DND-41 (cell line): ENCODE data around the gene MEI1.

Experiments used
- ATAC-seq: fragments of 200-7000 bp; cut with Tn5 transposase; 3 replicates; pipeline ENCODE4 v1.9.1; 2021; ENCODE audit warnings: low read depth; ENCODE audit not compliant: insufficient read depth
- DNase-seq: peaks from one replicate; pipeline ENCODE4 v3.0.0-alpha.2; 2020
- H2AFZ ChIP-seq: 2 replicates; pipeline ENCODE4 v1.6.0; 2012; ENCODE audit warnings: low read depth, low read length
- H3K27ac ChIP-seq: 2 replicates; pipeline ENCODE4 v1.5.1; 2012; ENCODE audit warnings: low read length, inconsistent platforms
- H3K27me3 ChIP-seq: fragments of 200-600 bp; sonication (generic); 2 replicates; pipeline ENCODE4 v1.6.0; 2012; ENCODE audit warnings: low read length, mild to moderate bottlenecking, inconsistent platforms; ENCODE audit not compliant: insufficient read depth, poor library complexity
- H3K36me3 ChIP-seq: 2 replicates; pipeline ENCODE4 v1.5.1; 2012; ENCODE audit warnings: low read length, inconsistent platforms; ENCODE audit not compliant: insufficient read depth
- H3K4me1 ChIP-seq: 2 replicates; pipeline ENCODE4 v1.5.1; 2012; ENCODE audit warnings: mild to moderate bottlenecking, low read length; ENCODE audit not compliant: insufficient read depth
- H3K4me2 ChIP-seq: 2 replicates; pipeline ENCODE4 v1.6.0; 2012; ENCODE audit warnings: mild to moderate bottlenecking, moderate library complexity, low read length, inconsistent platforms; ENCODE audit not compliant: insufficient read depth
- H3K4me3 ChIP-seq, 2 experiments: fragments of 200-600 bp in 1 of 2; shearing (Covaris generic) in 1 of 2; 2 replicates each; pipeline ENCODE4 v1.5.1; 2012 to 2016; ENCODE audit warnings: inconsistent platforms in 2 of 2, low read length in 2 of 2, mild to moderate bottlenecking in 2 of 2, low read depth in 1 of 2, moderate library complexity in 1 of 2
- H3K79me2 ChIP-seq: 2 replicates; pipeline ENCODE4 v1.6.0; 2012; ENCODE audit warnings: low read length, inconsistent platforms; ENCODE audit not compliant: insufficient read depth
- H3K9ac ChIP-seq: 2 replicates; pipeline ENCODE4 v1.6.0; 2012; ENCODE audit warnings: low read depth, mild to moderate bottlenecking, inconsistent platforms, low read length, moderate library complexity
- H3K9me3 ChIP-seq: 2 replicates; pipeline ENCODE4 v1.5.1; 2012; ENCODE audit warnings: low read length, moderate library complexity, mild to moderate bottlenecking, inconsistent platforms; ENCODE audit not compliant: insufficient read depth, severe bottlenecking
- H4K20me1 ChIP-seq: 2 replicates; pipeline ENCODE4 v1.6.0; 2012; ENCODE audit warnings: low read length; ENCODE audit not compliant: insufficient read depth
- CTCF ChIP-seq: IDR thresholded peaks from 2 replicates; pipeline ENCODE4 v1.5.1; 2012; ENCODE audit warnings: borderline replicate concordance, low read length, moderate library complexity, mild to moderate bottlenecking; ENCODE audit not compliant: poor library complexity, severe bottlenecking; ENCODE audit errors: extremely low read depth
- EZH2 ChIP-seq: IDR thresholded peaks from 3 replicates; pipeline ENCODE4 v1.6.1; 2012; ENCODE audit warnings: borderline replicate concordance, low read depth, mild to moderate bottlenecking, moderate library complexity, low read length, inconsistent platforms; ENCODE audit not compliant: severe bottlenecking

Gene MEI1

GRCh38 chr22:41777749-41778425, 78.6 kb downstream of the MEI1 start:
- ATAC-seq: no peak
- Histone ChIP-seq H3K9ac (no peak overlapping the region), H3K4me1 (0 out of 2 replicates have a peak, but pooled peaks cover 7% of the 10 kb centered on the region)

GRCh38 chr22:41779929-41780505, 80.7 kb downstream of the MEI1 start:
- Histone ChIP-seq H3K27me3 (no peaks in the 10 kb centered on the region), H2AFZ (no peak overlapping the region), H3K27ac (no peak overlapping the region), H3K4me2 (no peak overlapping the region), H3K36me3 (no peaks in the 10 kb centered on the region), H3K9me3 (no peaks in the 10 kb centered on the region), H3K79me2 (no peaks in the 10 kb centered on the region), H3K4me1 (0 out of 2 replicates have a peak, but pooled peaks cover 7% of the 10 kb centered on the region), H3K4me3 (no peak overlapping the region), H3K9ac (no peak overlapping the region), H4K20me1 (no peaks in the 10 kb centered on the region)
- no peak for TF ChIP-seq CTCF
- TF ChIP-seq EZH2: no peak
- DNase-seq: no peak
- ATAC-seq: no peak

More at GRCh38 chr22:41777749-41778425, 78.6 kb downstream of the MEI1 start:
- Histone ChIP-seq H3K79me2 (no peaks in the 10 kb centered on the region), H3K27ac (no peak overlapping the region), H3K36me3 (no peaks in the 10 kb centered on the region), H3K27me3 (no peaks in the 10 kb centered on the region), H3K9me3 (no peaks in the 10 kb centered on the region), H3K4me2 (no peak overlapping the region), H2AFZ (no peak overlapping the region), H3K4me3 (no peak overlapping the region), H4K20me1 (no peaks in the 10 kb centered on the region)
- no peak for DNase-seq
- TF ChIP-seq EZH2 (no peak), CTCF (no peak)

- H3K4me2 ChIP-seq: no peak overlapping the region
- H3K9ac ChIP-seq: no peak overlapping the region
- peak; percentile 71 for DNase-seq
- ATAC-seq: peak; percentile 92
- no peak for TF ChIP-seq CTCF
- TF ChIP-seq EZH2: no peak
- no peaks in the 10 kb centered on the region for H3K9me3 ChIP-seq
- no peaks in the 10 kb centered on the region for H3K79me2 ChIP-seq
- H3K27ac ChIP-seq: no peak overlapping the region
- H3K4me3 ChIP-seq: no peak overlapping the region
- H3K4me1 ChIP-seq: 0 out of 2 replicates have a peak, but pooled peaks cover 7% of the 10 kb centered on the region
- no peaks in the 10 kb centered on the region for H3K36me3 ChIP-seq
- H3K27me3 ChIP-seq: no peaks in the 10 kb centered on the region
- no peak overlapping the region for H2AFZ ChIP-seq
- no peaks in the 10 kb centered on the region for H4K20me1 ChIP-seq
Observed at GRCh38 chr22:41780746-41781505, 81.6 kb downstream of the MEI1 start.
